EL (cell line): Measurements from ENCODE around the gene CEACAM18.
"Not testable (repeated sequence)": the region's sequence is repeated elsewhere in the genome, so short reads cannot be mapped to it uniquely, and the experiment has no call there.

Experiments used
- DNase-seq: peaks from one replicate; pipeline ENCODE4 v3.0.0-alpha.2; 2016

Gene CEACAM18

GRCh38 chr19:51500931-51501330 lies 22.6 kb downstream of the CEACAM18 start:
- DNase-seq: not testable (repeated sequence)

GRCh38 chr19:51501594-51502263 lies 23.4 kb downstream of the CEACAM18 start, which contains the start of gene SIGLEC12:
Gene SIGLEC12 (minus strand): TSS chr19:51501800. CDS start chr19:51501733, 67 bp downstream.
- no peak for DNase-seq

- DNase-seq: no peak
Measured at GRCh38 chr19:51503286-51503817, 25.0 kb downstream of the CEACAM18 start.

- DNase-seq: no peak
Measured at GRCh38 chr19:51503896-51504295, 25.6 kb downstream of the CEACAM18 start.

GRCh38 chr19:51505904-51506303 lies 27.6 kb downstream of the CEACAM18 start:
- DNase-seq: no peak

GRCh38 chr19:51507192-51507591 lies 28.9 kb downstream of the CEACAM18 start:
- DNase-seq: no peak

GRCh38 chr19:51507640-51508058 lies 29.3 kb downstream of the CEACAM18 start:
- no peak for DNase-seq

- DNase-seq: no peak
Measured at GRCh38 chr19:51508059-51508733, 29.9 kb downstream of the CEACAM18 start.

GRCh38 chr19:51509823-51510660 lies 31.7 kb downstream of the CEACAM18 start:
- no peak for DNase-seq

- DNase-seq: peak; percentile 40
Measured at GRCh38 chr19:51511353-51511752, 33.0 kb downstream of the CEACAM18 start.

- no peak for DNase-seq
Measured at GRCh38 chr19:51513968-51514367, 35.6 kb downstream of the CEACAM18 start.

- peak; percentile 51 for DNase-seq
Measured at GRCh38 chr19:51514866-51515481, 36.6 kb downstream of the CEACAM18 start.

GRCh38 chr19:51520728-51521127 lies 42.4 kb downstream of the CEACAM18 start:
- DNase-seq: no peak

- no peak for DNase-seq
Measured at GRCh38 chr19:51521357-51521756, 43.0 kb downstream of the CEACAM18 start.

- DNase-seq: no peak
Measured at GRCh38 chr19:51521781-51522180, 43.4 kb downstream of the CEACAM18 start.

GRCh38 chr19:51524666-51525264 lies 46.4 kb downstream of the CEACAM18 start:
- DNase-seq: no peak

GRCh38 chr19:51525651-51526050 lies 47.3 kb downstream of the CEACAM18 start:
- DNase-seq: no peak

GRCh38 chr19:51529301-51529700 lies 51.0 kb downstream of the CEACAM18 start:
- no peak for DNase-seq

- DNase-seq: no peak
Measured at GRCh38 chr19:51530616-51531015, 52.3 kb downstream of the CEACAM18 start.

- DNase-seq: no peak
Measured at GRCh38 chr19:51531349-51532315, 53.3 kb downstream of the CEACAM18 start, which contains the start of gene SIGLEC6. Gene SIGLEC6 (minus strand): TSS chr19:51531670. CDS start chr19:51531648, 22 bp downstream.

GRCh38 chr19:51535535-51535934 lies 57.2 kb downstream of the CEACAM18 start:
- DNase-seq: no peak
